HCT116 (cell line): ENCODE data around the gene MAB21L3.

Source experiments
- ATF3 ChIP-seq: IDR thresholded peaks from 2 replicates; pipeline ENCODE4 v1.6.1; 2012
- CTCF ChIP-seq, 3 experiments: fragments of 200-600 bp in 1 of 3; sonication (generic) in 1 of 3; IDR thresholded peaks in 2 of 3; conservative IDR thresholded peaks in 1 of 3; 2 replicates each; pipeline ENCODE4 v1.5.1; 2012 to 2017; ENCODE audit warnings: low read depth in 2 of 3, low read length in 2 of 3, antibody characterized with exemption in 1 of 3, borderline replicate concordance in 1 of 3, control low read depth in 1 of 3, mild to moderate bottlenecking in 1 of 3, mixed read lengths in 1 of 3, mixed run types in 1 of 3, moderate library complexity in 1 of 3; ENCODE audit not compliant: insufficient read depth in 1 of 3
- EZH2 ChIP-seq: fragments of 200-600 bp; sonication (generic); IDR thresholded peaks from 2 replicates; pipeline ENCODE4 v1.6.1; 2017; ENCODE audit warnings: antibody characterized with exemption, mixed run types
- EZH2phosphoT487 ChIP-seq: fragments of 200-600 bp; IDR thresholded peaks from 2 replicates; pipeline ENCODE4 v1.6.1; 2018; ENCODE audit warnings: antibody characterized with exemption, borderline replicate concordance
- MAX ChIP-seq: IDR thresholded peaks from 2 replicates; pipeline ENCODE4 v1.6.1; 2012
- POLR2A ChIP-seq: IDR thresholded peaks from 2 replicates; pipeline ENCODE4 v1.7.0; 2011; ENCODE audit warnings: borderline replicate concordance; ENCODE audit not compliant: insufficient read depth, insufficient read length; ENCODE audit errors: extremely low read depth
- RAD21 ChIP-seq: IDR thresholded peaks from 2 replicates; pipeline ENCODE4 v1.6.1; 2012; ENCODE audit warnings: low read depth, mild to moderate bottlenecking
- TCF7L2 ChIP-seq: IDR thresholded peaks from 2 replicates; pipeline ENCODE4 v1.7.0; 2011; ENCODE audit warnings: borderline replicate concordance, inconsistent platforms; ENCODE audit not compliant: insufficient read depth, insufficient read length; ENCODE audit errors: extremely low read depth
- YY1 ChIP-seq: IDR thresholded peaks from 2 replicates; pipeline ENCODE4 v1.6.1; 2011; ENCODE audit warnings: low read length, low read depth, moderate library complexity, mild to moderate bottlenecking; ENCODE audit not compliant: insufficient replicate concordance; ENCODE audit errors: extremely low read depth

- TF ChIP-seq CTCF (IDR thresholded peaks at IDR 0.05 in 2 of 3, conservative IDR thresholded peaks at IDR 0.05 in 1 of 3; ENCODE audit: borderline replicate concordance in 1 of 3, insufficient read depth in 1 of 3, low read depth in 2 of 3, low read length in 2 of 3), result no peak
- no peak for TF ChIP-seq EZH2phosphoT487
- no peak for TF ChIP-seq ATF3
- TF ChIP-seq EZH2, result no peak
- TF ChIP-seq YY1, result no peak
- TF ChIP-seq RAD21, result no peak
- no peak for TF ChIP-seq POLR2A
- no peak for TF ChIP-seq TCF7L2
- TF ChIP-seq MAX, result no peak
These were observed 12.8 kb downstream of the MAB21L3 start for GRCh38 chr1:116123837-116124533.
